Subcutaneous abdominal adipose tissue (tissue), 5 donors: ENCODE measurements around the gene EPB41L2.

Experiments used
- H3K27ac ChIP-seq: one replicate; pipeline ENCODE4 v1.7.0; 2013; ENCODE audit warnings: low read depth, mild to moderate bottlenecking, inconsistent platforms, low read length, moderate library complexity
- H3K27me3 ChIP-seq, 5 donors: one replicate each; pipeline ENCODE4 v1.7.0; 2013; ENCODE audit warnings: low read length in 5 of 5, inconsistent platforms in 1 of 5; ENCODE audit not compliant: control insufficient read depth in 5 of 5, insufficient read depth in 4 of 5
- H3K36me3 ChIP-seq, 5 donors: one replicate each; pipeline ENCODE4 v1.7.0; 2013; ENCODE audit warnings: low read length in 5 of 5; ENCODE audit not compliant: control insufficient read depth in 5 of 5, insufficient read depth in 5 of 5
- H3K4me1 ChIP-seq, 5 donors: one replicate each; pipeline ENCODE4 v1.7.0; 2013; ENCODE audit warnings: low read length in 5 of 5, mild to moderate bottlenecking in 3 of 5, moderate library complexity in 1 of 5; ENCODE audit not compliant: control insufficient read depth in 5 of 5, insufficient read depth in 5 of 5
- H3K4me3 ChIP-seq, 5 donors: one replicate each; pipeline ENCODE4 v1.7.0; 2013; ENCODE audit warnings: low read length in 5 of 5, low read depth in 1 of 5
- H3K9ac ChIP-seq, 5 donors: one replicate each; pipeline ENCODE4 v1.7.0; 2013; ENCODE audit warnings: low read length in 5 of 5, mild to moderate bottlenecking in 4 of 5, moderate library complexity in 3 of 5
- H3K9me3 ChIP-seq, 5 donors: one replicate each; pipeline ENCODE4 v1.7.0; 2013; ENCODE audit warnings: low read length in 5 of 5; ENCODE audit not compliant: control insufficient read depth in 5 of 5
- donor health status: healthy.
- donor health status: healthy.
- donor health status: healthy.
- donor health status: healthy.
- donor health status: healthy.

The EPB41L2 gene

DNA sequence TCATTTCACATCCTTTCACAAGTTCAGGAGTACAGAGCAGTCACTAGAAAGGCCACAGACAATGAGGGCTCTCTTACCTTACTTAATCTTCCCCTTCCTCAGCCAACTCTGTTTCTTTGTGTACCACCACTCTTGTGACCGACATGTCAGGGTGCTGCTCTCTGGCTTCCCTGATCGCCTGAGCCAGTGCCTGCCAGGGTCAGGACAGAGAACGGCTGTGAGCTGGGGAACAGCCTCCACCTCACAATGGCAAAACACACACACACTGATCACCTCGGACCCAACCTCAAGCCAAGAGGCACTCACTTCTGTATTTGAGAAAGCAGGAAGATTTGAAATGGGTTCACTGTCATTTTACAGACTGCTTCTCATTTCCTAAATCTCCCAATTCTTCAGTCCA is 205.0 kb downstream of the EPB41L2 start:
- Histone ChIP-seq H3K4me3 (no peak overlapping the region), H3K27me3 (no peaks in the 10 kb centered on the region), H3K4me1 (peaks cover 0 to 4% (median 0%) of the 10 kb centered on the region in 5 donors), H3K27ac (no peak overlapping the region), H3K9me3 (no peaks in the 10 kb centered on the region), H3K36me3 (peaks cover 31 to 69% (median 44%) of the 10 kb centered on the region in 5 donors), H3K9ac (no peak overlapping the region)

DNA sequence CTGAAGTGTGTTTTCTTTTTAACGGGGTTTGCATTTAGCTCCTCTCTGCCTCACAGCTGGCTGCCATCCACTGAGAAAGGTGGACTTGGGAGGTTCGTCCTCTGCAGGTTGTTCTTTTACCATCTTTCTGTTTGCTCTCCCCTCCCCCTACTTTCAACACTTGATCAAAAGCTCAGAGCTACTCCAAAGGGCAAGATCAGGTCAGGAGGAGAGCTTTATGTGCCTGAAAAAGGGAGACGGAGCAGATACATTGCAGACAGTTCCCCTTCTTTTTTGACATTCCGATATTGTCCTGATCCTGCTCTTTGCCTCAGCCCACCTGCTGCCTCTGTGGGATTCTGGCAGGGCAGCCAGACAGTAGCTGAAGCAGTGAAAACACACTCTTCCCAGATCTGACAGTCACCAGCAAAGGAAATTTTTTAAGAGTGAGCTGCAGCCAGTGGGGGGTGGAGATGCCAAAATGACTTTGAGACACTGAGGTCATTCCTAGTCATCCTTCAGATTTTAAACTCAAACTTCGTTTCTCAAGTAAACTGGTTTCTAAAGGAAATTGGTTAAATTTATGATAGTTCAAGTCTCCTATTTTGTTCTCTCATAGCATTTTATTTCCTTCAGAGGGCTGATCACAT is 209.4 kb downstream of the EPB41L2 start:
- Histone ChIP-seq H3K9ac (no peak overlapping the region), H3K4me1 (peaks cover 0 to 10% (median 0%) of the 10 kb centered on the region in 5 donors), H3K27ac (no peak overlapping the region), H3K9me3 (no peaks in the 10 kb centered on the region), H3K27me3 (no peaks in the 10 kb centered on the region), H3K36me3 (peaks cover 20 to 65% (median 34%) of the 10 kb centered on the region in 5 donors), H3K4me3 (no peak overlapping the region)

DNA sequence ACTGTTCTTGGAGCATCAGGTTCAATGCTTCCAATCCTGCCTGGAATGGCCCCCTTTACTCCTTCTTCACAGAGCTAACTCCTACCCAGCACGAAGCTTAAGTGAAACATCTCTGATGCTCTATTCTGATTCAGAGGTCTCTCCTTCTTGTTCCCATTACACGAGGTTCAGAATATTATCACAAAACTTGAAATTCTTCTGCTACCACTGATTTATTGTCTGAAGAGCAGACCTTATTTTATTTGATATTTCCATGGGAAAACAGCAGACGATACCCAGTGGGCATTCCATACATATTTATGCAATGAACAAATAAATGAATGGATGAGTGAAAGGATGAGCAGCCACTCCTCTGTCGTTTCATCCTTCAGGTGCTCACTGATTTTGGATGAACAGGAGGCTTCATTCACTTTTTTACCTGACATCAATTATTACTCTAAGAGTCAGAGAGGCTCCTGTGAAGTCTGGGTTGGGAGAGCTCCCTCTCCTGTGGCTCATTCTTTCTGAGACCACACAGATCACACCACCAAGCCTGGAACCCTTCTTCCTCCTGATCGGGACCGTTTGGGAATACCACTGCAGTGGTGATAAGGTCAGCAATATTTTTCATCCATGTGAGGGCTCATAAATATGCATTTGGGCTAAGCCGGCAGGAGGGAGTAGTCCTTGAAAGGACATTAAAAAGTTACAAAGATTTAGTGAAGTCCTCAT is 210.0 kb downstream of the EPB41L2 start:
- Histone ChIP-seq H3K4me1 (peaks cover 0 to 10% (median 0%) of the 10 kb centered on the region in 5 donors), H3K9me3 (no peaks in the 10 kb centered on the region), H3K4me3 (no peak overlapping the region), H3K9ac (no peak overlapping the region), H3K27ac (no peak overlapping the region), H3K36me3 (peaks cover 19 to 58% (median 30%) of the 10 kb centered on the region in 5 donors), H3K27me3 (no peaks in the 10 kb centered on the region)

DNA sequence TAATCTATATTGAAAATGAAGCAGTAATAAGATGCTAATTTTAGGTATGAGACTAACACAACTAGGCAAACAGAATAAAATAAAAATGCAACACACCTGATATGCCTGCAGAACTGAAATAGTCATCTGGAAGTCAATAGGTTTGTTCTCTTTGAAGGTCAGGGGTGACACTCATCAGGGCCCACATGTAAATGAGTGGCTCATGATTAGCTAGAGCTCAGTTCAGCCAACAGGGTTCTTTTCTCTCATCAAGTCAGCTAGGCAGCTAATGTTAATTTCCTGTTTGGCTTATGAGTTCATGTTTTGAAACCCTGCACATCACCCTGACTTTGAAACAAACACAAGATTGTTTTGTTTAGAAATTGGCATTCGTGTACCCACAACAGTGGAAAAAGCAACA is 212.0 kb downstream of the EPB41L2 start:
- no peaks in the 10 kb centered on the region for H3K9me3 ChIP-seq
- no peak overlapping the region for H3K9ac ChIP-seq

DNA sequence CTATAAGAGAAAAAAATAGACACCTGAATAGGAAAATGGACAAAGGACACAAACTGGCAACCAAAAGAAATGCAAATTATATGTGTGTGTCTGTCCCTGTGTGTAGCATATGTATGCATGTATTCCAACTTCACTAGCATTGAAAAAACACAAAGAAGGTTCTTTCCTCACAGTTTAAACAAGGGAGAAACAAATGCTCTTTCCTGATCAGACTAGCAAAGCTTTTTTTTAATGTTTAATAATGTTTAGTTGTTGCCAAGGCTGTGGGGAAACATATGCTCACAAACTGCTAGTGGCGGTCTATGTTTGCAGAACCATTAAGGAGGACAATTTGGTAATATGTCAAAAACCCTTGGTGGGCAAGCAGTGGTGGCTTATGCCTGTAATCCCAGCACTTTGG is 213.5 kb downstream of the EPB41L2 start:
- Histone ChIP-seq H3K27ac (no peak overlapping the region), H3K27me3 (no peaks in the 10 kb centered on the region), H3K4me3 (no peak overlapping the region), H3K9me3 (no peaks in the 10 kb centered on the region), H3K36me3 (peaks cover 10 to 43% (median 21%) of the 10 kb centered on the region in 5 donors), H3K4me1 (peaks cover 0 to 16% (median 6%) of the 10 kb centered on the region in 5 donors), H3K9ac (no peak overlapping the region)

More for the DNA sequence above, 212.0 kb downstream of the EPB41L2 start:
- Histone ChIP-seq H3K4me1 (peaks cover 0 to 16% (median 6%) of the 10 kb centered on the region in 5 donors), H3K27ac (no peak overlapping the region), H3K27me3 (no peaks in the 10 kb centered on the region), H3K36me3 (peaks cover 13 to 48% (median 21%) of the 10 kb centered on the region in 5 donors), H3K4me3 (no peak overlapping the region)

DNA sequence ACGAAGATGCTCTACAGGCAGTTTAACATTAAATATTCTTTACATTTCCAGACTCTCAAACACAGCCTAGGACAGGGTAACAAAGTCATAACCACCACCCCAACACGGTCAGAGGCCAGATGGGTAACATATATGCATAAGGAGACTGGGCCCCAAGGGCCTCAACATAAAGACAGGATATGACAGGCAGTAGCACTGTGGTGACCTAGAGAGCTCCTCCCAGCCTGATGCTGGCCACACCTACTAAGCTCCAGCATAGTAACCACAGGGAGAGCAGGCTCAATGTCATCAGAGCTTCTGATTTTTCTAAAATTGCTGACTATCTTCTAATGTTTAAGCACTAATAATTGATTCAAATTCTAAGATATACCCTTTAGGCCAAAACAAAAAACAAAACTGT is 214.1 kb downstream of the EPB41L2 start:
- Histone ChIP-seq H3K9ac (no peak overlapping the region), H3K4me3 (no peak overlapping the region), H3K27me3 (no peaks in the 10 kb centered on the region), H3K4me1 (peaks cover 0 to 16% (median 6%) of the 10 kb centered on the region in 5 donors), H3K36me3 (peaks cover 6 to 42% (median 21%) of the 10 kb centered on the region in 5 donors), H3K27ac (no peak overlapping the region), H3K9me3 (no peaks in the 10 kb centered on the region)

DNA sequence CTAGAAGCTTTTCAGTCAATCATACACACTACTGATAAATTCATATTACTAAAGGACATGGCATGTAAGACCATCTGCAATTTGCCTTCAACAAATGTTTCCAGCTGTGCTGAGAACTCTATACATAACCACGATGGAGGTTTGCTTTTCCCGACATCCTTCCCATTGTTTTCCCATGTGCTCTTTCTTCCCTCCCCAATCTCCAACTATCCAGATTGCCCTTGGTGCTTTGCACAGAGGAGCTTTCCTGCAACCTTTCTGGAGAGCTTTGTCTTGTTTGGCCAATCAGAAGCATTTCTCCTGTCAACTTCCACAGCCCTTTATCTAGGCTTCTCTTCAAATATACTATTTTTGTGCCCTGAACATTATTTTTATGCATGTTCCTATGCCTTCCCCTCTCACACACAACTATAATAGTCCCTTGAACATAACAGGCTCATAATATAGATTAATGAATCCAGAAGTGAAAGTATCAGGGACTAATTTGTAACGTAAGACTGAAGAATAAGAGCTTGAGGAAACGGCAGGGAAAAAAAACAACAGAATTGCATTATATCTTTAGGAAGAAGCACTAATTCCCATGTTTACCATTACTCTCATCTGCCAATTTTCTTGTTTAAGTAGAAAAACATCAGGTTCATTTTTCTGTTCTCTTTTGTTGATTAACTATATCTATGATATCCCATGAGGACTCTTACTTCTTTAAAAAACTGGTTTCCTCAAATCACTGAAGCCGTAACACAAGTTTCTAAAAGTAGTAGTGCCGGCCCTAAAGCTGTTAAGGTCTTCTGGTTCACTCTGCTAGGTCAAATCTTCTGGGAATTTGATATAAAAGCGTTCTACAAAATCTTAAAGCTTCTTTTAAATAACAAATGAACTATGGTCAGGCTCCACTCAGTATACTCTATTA is 215.8 kb downstream of the EPB41L2 start:
- H3K27ac ChIP-seq = no peak overlapping the region
- H3K4me3 ChIP-seq = peak overlapping the region in 1 of 5 donors; percentile 6

DNA sequence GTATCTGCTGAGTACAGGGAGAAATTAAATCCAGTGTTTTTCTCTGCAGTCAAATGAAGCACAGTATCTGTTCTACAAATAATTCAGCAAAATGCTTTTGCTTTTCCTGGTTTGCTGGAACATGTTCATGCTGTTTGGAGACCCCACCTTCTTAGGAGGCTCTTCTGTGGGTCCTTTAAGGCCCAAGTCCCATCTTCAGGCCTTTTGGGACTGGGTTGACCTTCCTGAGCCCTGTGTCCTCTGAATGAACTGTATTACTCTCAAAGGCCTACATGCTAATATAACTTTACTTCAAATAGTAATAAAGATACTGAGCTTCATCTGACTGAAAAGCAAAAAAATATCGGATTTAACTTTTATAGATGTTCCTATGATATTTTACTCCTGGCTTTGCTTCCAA is 216.5 kb downstream of the EPB41L2 start:
- no peak overlapping the region for H3K27ac ChIP-seq

More for the DNA sequence above, 215.8 kb downstream of the EPB41L2 start:
- no peaks in the 10 kb centered on the region for H3K27me3 ChIP-seq
- peak overlapping the region in 1 of 5 donors; percentile 16 for H3K9ac ChIP-seq
- H3K9me3 ChIP-seq = no peaks in the 10 kb centered on the region
- H3K36me3 ChIP-seq = peaks cover 7 to 26% (median 10%) of the 10 kb centered on the region in 5 donors
- H3K4me1 ChIP-seq = peaks cover 0 to 12% (median 6%) of the 10 kb centered on the region in 5 donors

DNA sequence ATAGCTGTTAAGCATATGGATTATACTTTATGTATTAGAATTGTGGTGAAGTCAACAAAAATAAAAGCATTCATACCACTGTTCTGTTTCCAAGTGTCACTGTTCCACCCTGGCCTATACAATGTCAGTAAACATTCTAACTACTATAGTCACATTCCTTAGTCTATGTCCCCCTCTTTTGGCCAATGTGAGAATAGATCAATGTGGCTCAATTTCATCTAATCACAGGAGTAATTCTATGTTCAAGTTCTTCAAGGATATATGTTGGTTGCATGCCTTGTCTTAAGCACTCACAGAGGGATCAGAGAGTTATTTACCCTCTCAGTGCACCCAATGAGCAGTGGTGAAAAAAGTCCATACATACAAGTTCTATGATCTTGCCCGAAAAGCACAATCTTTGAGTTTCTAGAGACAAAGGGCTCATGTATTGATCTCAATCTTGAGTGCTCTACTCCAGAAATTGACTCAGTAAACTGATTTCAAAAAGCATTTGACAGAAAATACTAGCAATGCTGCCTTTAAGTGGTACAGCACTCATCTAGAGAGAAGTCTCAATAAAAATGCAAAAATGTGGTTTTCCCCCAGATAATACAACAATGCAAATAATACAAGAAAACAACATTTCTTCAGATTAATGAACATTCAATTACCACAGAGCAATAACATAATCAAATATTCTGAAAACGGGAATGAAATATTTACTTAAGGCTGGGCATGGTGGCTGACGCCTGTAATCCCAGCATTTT is 219.3 kb downstream of the EPB41L2 start:
- H3K36me3 ChIP-seq = peaks cover 0 to 10% (median 5%) of the 10 kb centered on the region in 5 donors
- no peak overlapping the region for H3K9ac ChIP-seq
- H3K4me1 ChIP-seq = peaks cover 0 to 30% (median 12%) of the 10 kb centered on the region in 5 donors
- H3K9me3 ChIP-seq = no peaks in the 10 kb centered on the region
- H3K4me3 ChIP-seq = no peak overlapping the region
- H3K27me3 ChIP-seq = no peaks in the 10 kb centered on the region
- H3K27ac ChIP-seq = no peak overlapping the region

More for the DNA sequence above, 216.5 kb downstream of the EPB41L2 start:
- Histone ChIP-seq H3K4me3 (no peak overlapping the region), H3K9me3 (no peaks in the 10 kb centered on the region), H3K27me3 (no peaks in the 10 kb centered on the region), H3K9ac (no peak overlapping the region), H3K4me1 (peaks cover 0 to 12% (median 6%) of the 10 kb centered on the region in 5 donors), H3K36me3 (peaks cover 6 to 22% (median 9%) of the 10 kb centered on the region in 5 donors)
